GM12892 (cell line): Measurements from ENCODE around the gene SLC36A1.

Experiments
- POLR2A ChIP-seq: IDR thresholded peaks from 2 replicates; pipeline ENCODE4 v1.6.1; 2011; ENCODE audit warnings: low read depth, low read length, control low read depth
- POLR2AphosphoS5 ChIP-seq: IDR thresholded peaks from 2 replicates; pipeline ENCODE4 v1.6.1; 2011; ENCODE audit warnings: low read depth, low read length, control low read depth
- TAF1 ChIP-seq: IDR thresholded peaks from 2 replicates; pipeline ENCODE4 v1.6.1; 2011; ENCODE audit warnings: low read depth, mild to moderate bottlenecking, control low read depth, low read length, borderline replicate concordance

- no peak for TF ChIP-seq POLR2AphosphoS5
- TF ChIP-seq POLR2A, result no peak
- no peak for TF ChIP-seq TAF1
These were observed 13.9 kb downstream of the SLC36A1 start for GRCh38 chr5:151461312-151461711.
